ENCODE measurements around the gene TPK1. TPM values are rescaled to one million over a fixed set of nuclear protein-coding genes. Genes with fewer than 3 reads are reported as not detected.

TPK1 gene
- total and polyA plus RNA-seq, 2 of the 13 experiments (the other 11 are each of a cell fraction or from before 2014, with no cell fraction given), result 1.0 to 1.2 TPM

GRCh38 chr7:144869082-144869481 lies 33.2 kb upstream of the TPK1 start:
- in situ Hi-C loops (cut with HindIII; ENCODE audit: extremely low pct_ligation_motif_present, low pct_unique_long_range_greater_than_20kb), result no loop called here
- CTCF ChIA-PET (ENCODE audit: low intra/inter-chr PET ratio, low total read pairs), result no interaction called here
- no peak for FAIRE-seq
- TF ChIP-seq ZMYM3 (CRISPR knock-in tag; IDR thresholded peaks at IDR 0.05), result no peak
- no peak for TF ChIP-seq NR2C2 (CRISPR knock-in tag; IDR thresholded peaks at IDR 0.05; ENCODE audit: borderline replicate concordance)
- TF ChIP-seq BHLHE40 (IDR thresholded peaks at IDR 0.05; ENCODE audit: low read length), result no peak
- no peak for TF ChIP-seq ZNF766 (CRISPR knock-in tag; IDR thresholded peaks at IDR 0.05; ENCODE audit: borderline replicate concordance)
- no peak for TF ChIP-seq JUND (CRISPR knock-in tag; IDR thresholded peaks at IDR 0.05)
- no peak for TF ChIP-seq FOXP1 (IDR thresholded peaks at IDR 0.05)
- TF ChIP-seq FOXP1 (CRISPR knock-in tag; IDR thresholded peaks at IDR 0.05), result no peak
- no peak for TF ChIP-seq NFATC3 (CRISPR knock-in tag; IDR thresholded peaks at IDR 0.05)
- TF ChIP-seq SAFB2 (CRISPR knock-in tag; IDR thresholded peaks at IDR 0.05; ENCODE audit: borderline replicate concordance, low read depth), result no peak
- TF ChIP-seq GPN1 (CRISPR knock-in tag; IDR thresholded peaks at IDR 0.05; ENCODE audit: borderline replicate concordance), result no peak
- no peak overlapping the region for H3K9ac ChIP-seq (ENCODE audit: insufficient read depth, low read depth, low read length)
- H3K27ac ChIP-seq (ENCODE audit: extremely low read length, insufficient read depth, low read length), result no peak overlapping the region
- no peaks in the 10 kb centered on the region for H3K79me2 ChIP-seq (ENCODE audit: insufficient read depth, low read length)
- BruUV-seq (replicated peaks), result no TSS peak
- no peak overlapping the region for H3K4me3 ChIP-seq (replicated peaks in 1 of 3; ENCODE audit: insufficient read depth in 1 of 3, low read depth in 2 of 3, low read length in 3 of 3)
- ATAC-seq, result no peak
- WGBS (ENCODE audit: low lambda C conversion rate), result 11% methylated on average over 8 of the region's 8 CpGs
- H3K36me3 ChIP-seq (replicated peaks in 1 of 2; ENCODE audit: control insufficient read depth in 1 of 2, insufficient read depth in 2 of 2, low read length in 2 of 2), result no peaks in the 10 kb centered on the region
- no peaks in the 10 kb centered on the region for H3K4me1 ChIP-seq (ENCODE audit: insufficient read depth, low read length)
- POLR2A ChIA-PET, result no interaction called here
- H3K4me2 ChIP-seq (ENCODE audit: low read depth, low read length), result no peak overlapping the region
- no peaks in the 10 kb centered on the region for H4K20me1 ChIP-seq (ENCODE audit: insufficient read depth, low read length)
- no peaks in the 10 kb centered on the region for H3K27me3 ChIP-seq (ENCODE audit: control insufficient read depth in 1 of 2, insufficient read depth in 2 of 2, low read length in 2 of 2)
- no peaks in the 10 kb centered on the region for H3K9me3 ChIP-seq (ENCODE audit: low read length)
- H2AFZ ChIP-seq (ENCODE audit: low read length), result no peak overlapping the region
- intact Hi-C loops (cut with micrococcal nuclease; ENCODE audit: unreplicated experiment), result no loop called here
- DNase-seq (ENCODE audit: low spot score), result no peak

- FAIRE-seq, result no peak
- ChIA-PET CTCF (ENCODE audit: low intra/inter-chr PET ratio, low total read pairs) (no interaction called here), POLR2A (no interaction called here)
- no peak for ATAC-seq
- 1% methylated on average over 3 of the region's 3 CpGs for WGBS (ENCODE audit: low lambda C conversion rate)
- Histone ChIP-seq H3K36me3 (replicated peaks in 1 of 2; ENCODE audit: control insufficient read depth in 1 of 2, insufficient read depth in 2 of 2, low read length in 2 of 2) (no peaks in the 10 kb centered on the region), H3K4me2 (ENCODE audit: low read depth, low read length) (no peak overlapping the region), H3K27me3 (ENCODE audit: control insufficient read depth in 1 of 2, insufficient read depth in 2 of 2, low read length in 2 of 2) (no peaks in the 10 kb centered on the region), H4K20me1 (ENCODE audit: insufficient read depth, low read length) (no peaks in the 10 kb centered on the region), H3K27ac (ENCODE audit: extremely low read length, insufficient read depth, low read length) (no peak overlapping the region), H3K4me1 (ENCODE audit: insufficient read depth, low read length) (no peaks in the 10 kb centered on the region), H3K79me2 (ENCODE audit: insufficient read depth, low read length) (no peaks in the 10 kb centered on the region), H3K9me3 (ENCODE audit: low read length) (no peaks in the 10 kb centered on the region), H3K9ac (ENCODE audit: insufficient read depth, low read depth, low read length) (no peak overlapping the region), H3K4me3 (replicated peaks in 1 of 3; ENCODE audit: insufficient read depth in 1 of 3, low read depth in 2 of 3, low read length in 3 of 3) (no peak overlapping the region), H2AFZ (ENCODE audit: low read length) (no peak overlapping the region)
- in situ Hi-C loops (cut with HindIII; ENCODE audit: extremely low pct_ligation_motif_present, low pct_unique_long_range_greater_than_20kb), result no loop called here
- BruUV-seq (replicated peaks), result no TSS peak
- no peak for DNase-seq (ENCODE audit: low spot score)
- intact Hi-C loops (cut with micrococcal nuclease; ENCODE audit: unreplicated experiment), result no loop called here
- TF ChIP-seq ZFY (CRISPR knock-in tag; IDR thresholded peaks at IDR 0.05) (no peak), ZNF740 (CRISPR knock-in tag; IDR thresholded peaks at IDR 0.05) (no peak), HES4 (CRISPR knock-in tag; IDR thresholded peaks at IDR 0.05; ENCODE audit: borderline replicate concordance) (no peak), SAP130 (CRISPR knock-in tag; IDR thresholded peaks at IDR 0.05; ENCODE audit: low read depth) (no peak), TFDP1 (CRISPR knock-in tag; IDR thresholded peaks at IDR 0.05; ENCODE audit: borderline replicate concordance) (no peak), ZNF7 (CRISPR knock-in tag; IDR thresholded peaks at IDR 0.05) (no peak), KDM6A (CRISPR knock-in tag; IDR thresholded peaks at IDR 0.05; ENCODE audit: low read depth) (no peak), LRRFIP1 (CRISPR knock-in tag; conservative IDR thresholded peaks at IDR 0.05) (no peak)
Observed at GRCh38 chr7:144866189-144866588, 30.3 kb upstream of the TPK1 start.

Data from HepG2 (cell line).